ENCODE measurements around the gene ANKRD13A.

ANKRD13A gene

GRCh38 chr12:109962398-109962797, 36.8 kb upstream of the ANKRD13A start:
- Histone ChIP-seq H3K36me3 (ENCODE audit: insufficient read depth, low read length) (peaks cover 72% of the 10 kb centered on the region), H3K4me3 (ENCODE audit: low read depth in 1 of 2, low read length in 2 of 2) (no peak overlapping the region), H3K4me1 (ENCODE audit: insufficient read depth, low read length) (no peaks in the 10 kb centered on the region), H3K9me3 (ENCODE audit: low read length) (no peaks in the 10 kb centered on the region), H3K27me3 (ENCODE audit: control insufficient read depth in 1 of 2, insufficient read depth in 2 of 2, low read length in 2 of 2) (no peaks in the 10 kb centered on the region), H3K27ac (ENCODE audit: low read depth, low read length) (no peak overlapping the region), H3K9ac (ENCODE audit: low read length) (no peak overlapping the region)

DNA sequence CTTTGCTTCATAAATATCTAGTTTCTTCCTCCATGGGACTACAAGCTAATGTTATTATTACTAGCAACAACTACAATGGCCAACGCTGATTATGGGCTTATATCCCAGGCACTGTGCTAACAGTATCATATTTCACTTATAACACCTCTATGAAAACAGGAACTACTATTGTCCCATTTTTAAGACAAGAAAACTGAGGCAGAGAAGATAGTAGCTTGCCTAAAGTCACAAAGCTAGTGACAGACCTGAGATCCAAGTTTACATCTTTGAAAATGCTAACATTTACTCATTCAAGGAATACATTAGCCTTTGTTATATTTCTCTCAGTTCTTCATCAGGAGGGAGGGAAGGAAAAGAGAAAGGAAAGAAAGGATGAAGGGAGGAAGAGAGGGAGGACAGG, 35.9 kb upstream of the ANKRD13A start:
- H3K9ac ChIP-seq (ENCODE audit: low read length), result no peak overlapping the region
- no peaks in the 10 kb centered on the region for H3K4me1 ChIP-seq (ENCODE audit: insufficient read depth, low read length)
- no peak overlapping the region for H3K4me3 ChIP-seq (ENCODE audit: low read depth in 1 of 2, low read length in 2 of 2)
- H3K27me3 ChIP-seq (ENCODE audit: control insufficient read depth in 1 of 2, insufficient read depth in 2 of 2, low read length in 2 of 2), result no peaks in the 10 kb centered on the region
- no peak overlapping the region for H3K27ac ChIP-seq (ENCODE audit: low read depth, low read length)
- no peaks in the 10 kb centered on the region for H3K9me3 ChIP-seq (ENCODE audit: low read length)
- peaks cover 74% of the 10 kb centered on the region for H3K36me3 ChIP-seq (ENCODE audit: insufficient read depth, low read length)

DNA sequence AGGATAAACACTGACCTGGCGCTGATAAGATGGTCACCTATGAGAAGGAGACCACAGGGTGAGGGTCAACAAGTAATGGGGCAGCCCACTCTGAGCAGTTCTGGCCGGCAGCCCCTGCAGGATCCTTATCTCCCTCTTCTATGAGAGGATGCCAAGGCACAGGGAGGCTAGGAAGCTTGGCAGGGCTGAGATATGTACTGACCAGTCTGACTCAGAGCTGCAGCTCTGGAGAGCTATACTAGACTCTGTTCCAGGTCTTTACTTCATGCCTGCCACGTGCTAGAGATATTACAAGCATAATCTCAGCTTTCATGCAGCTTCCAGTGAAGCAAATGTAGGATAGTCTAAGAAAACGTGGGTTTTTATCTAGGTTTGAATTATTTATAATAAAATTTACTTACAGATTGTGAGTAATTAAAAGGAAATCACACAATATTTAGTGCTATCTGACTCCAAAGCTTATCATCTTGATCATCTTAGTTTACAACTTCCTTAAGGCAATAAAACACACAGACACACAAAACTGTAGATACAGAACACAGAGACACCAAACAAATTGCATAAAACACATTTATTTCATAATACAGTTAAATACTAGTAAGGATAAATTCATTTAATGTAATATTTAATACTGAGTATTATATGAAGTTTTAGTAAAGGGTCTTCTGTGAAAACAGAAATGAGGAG, 35.3 kb upstream of the ANKRD13A start:
- Histone ChIP-seq H3K4me1 (ENCODE audit: insufficient read depth, low read length) (no peaks in the 10 kb centered on the region), H3K36me3 (ENCODE audit: insufficient read depth, low read length) (peaks cover 69% of the 10 kb centered on the region), H3K27me3 (ENCODE audit: control insufficient read depth in 1 of 2, insufficient read depth in 2 of 2, low read length in 2 of 2) (no peaks in the 10 kb centered on the region), H3K9me3 (ENCODE audit: low read length) (no peaks in the 10 kb centered on the region), H3K4me3 (ENCODE audit: low read depth in 1 of 2, low read length in 2 of 2) (no peak overlapping the region), H3K9ac (ENCODE audit: low read length) (no peak overlapping the region), H3K27ac (ENCODE audit: low read depth, low read length) (no peak overlapping the region)

GRCh38 chr12:109966546-109966945, 32.7 kb upstream of the ANKRD13A start:
- no peak overlapping the region for H3K27ac ChIP-seq (ENCODE audit: low read depth, low read length)
- no peaks in the 10 kb centered on the region for H3K4me1 ChIP-seq (ENCODE audit: insufficient read depth, low read length)
- no peaks in the 10 kb centered on the region for H3K27me3 ChIP-seq (ENCODE audit: control insufficient read depth in 1 of 2, insufficient read depth in 2 of 2, low read length in 2 of 2)
- H3K9me3 ChIP-seq (ENCODE audit: low read length), result no peaks in the 10 kb centered on the region
- no peak overlapping the region for H3K4me3 ChIP-seq (ENCODE audit: low read depth in 1 of 2, low read length in 2 of 2)
- H3K9ac ChIP-seq (ENCODE audit: low read length), result no peak overlapping the region
- H3K36me3 ChIP-seq (ENCODE audit: insufficient read depth, low read length), result peaks cover 52% of the 10 kb centered on the region

GRCh38 chr12:109967383-109968031, 31.7 kb upstream of the ANKRD13A start:
- Histone ChIP-seq H3K4me3 (ENCODE audit: low read depth in 1 of 2, low read length in 2 of 2) (no peak overlapping the region), H3K36me3 (ENCODE audit: insufficient read depth, low read length) (peaks cover 45% of the 10 kb centered on the region), H3K4me1 (ENCODE audit: insufficient read depth, low read length) (no peaks in the 10 kb centered on the region), H3K27ac (ENCODE audit: low read depth, low read length) (no peak overlapping the region), H3K9me3 (ENCODE audit: low read length) (no peaks in the 10 kb centered on the region), H3K9ac (ENCODE audit: low read length) (no peak overlapping the region), H3K27me3 (ENCODE audit: control insufficient read depth in 1 of 2, insufficient read depth in 2 of 2, low read length in 2 of 2) (no peaks in the 10 kb centered on the region)

DNA sequence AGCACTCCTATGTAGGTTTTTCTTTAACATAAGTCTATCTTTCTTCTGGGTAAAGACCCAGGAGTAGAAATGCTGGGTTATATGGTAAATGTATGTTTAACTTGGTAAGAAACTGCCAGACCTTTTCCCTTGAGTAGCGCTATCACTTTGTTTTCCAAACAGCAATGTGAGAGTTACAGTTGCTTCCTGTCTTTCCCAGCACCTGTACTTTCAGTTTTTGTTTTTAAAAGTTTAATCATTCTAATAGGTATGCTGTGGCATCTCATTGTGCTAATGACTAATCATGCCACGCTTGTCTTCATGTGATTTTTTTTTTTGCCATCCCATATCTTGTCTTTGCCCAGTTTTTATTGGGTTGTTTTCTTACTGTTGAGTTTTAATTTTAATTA, 31.2 kb upstream of the ANKRD13A start:
- H3K27ac ChIP-seq (ENCODE audit: low read depth, low read length), result no peak overlapping the region
- peaks cover 40% of the 10 kb centered on the region for H3K36me3 ChIP-seq (ENCODE audit: insufficient read depth, low read length)
- no peaks in the 10 kb centered on the region for H3K9me3 ChIP-seq (ENCODE audit: low read length)
- H3K4me1 ChIP-seq (ENCODE audit: insufficient read depth, low read length), result no peaks in the 10 kb centered on the region
- no peak overlapping the region for H3K4me3 ChIP-seq (ENCODE audit: low read depth in 1 of 2, low read length in 2 of 2)
- no peak overlapping the region for H3K9ac ChIP-seq (ENCODE audit: low read length)
- no peaks in the 10 kb centered on the region for H3K27me3 ChIP-seq (ENCODE audit: control insufficient read depth in 1 of 2, insufficient read depth in 2 of 2, low read length in 2 of 2)

DNA sequence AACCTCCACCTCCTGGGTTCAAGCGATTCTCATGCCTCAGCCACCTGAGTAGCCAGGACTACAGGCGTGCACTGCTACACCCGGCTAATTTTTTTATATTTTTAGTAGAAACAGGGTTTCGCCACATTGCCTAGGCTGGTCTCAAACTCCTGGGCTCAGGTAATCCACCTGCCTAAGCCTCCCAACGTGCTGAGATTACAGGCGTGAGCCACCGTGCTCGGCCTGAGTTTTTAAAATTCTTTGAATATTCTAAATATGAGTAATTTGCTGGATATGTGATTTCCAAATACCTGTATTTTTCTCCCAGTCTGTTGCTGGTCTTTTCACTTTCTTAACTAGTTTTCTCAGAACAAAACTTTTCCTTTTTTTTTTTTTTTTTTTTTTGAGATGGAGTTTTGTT, 30.4 kb upstream of the ANKRD13A start:
- Histone ChIP-seq H3K27ac (ENCODE audit: low read depth, low read length) (no peak overlapping the region), H3K36me3 (ENCODE audit: insufficient read depth, low read length) (peaks cover 32% of the 10 kb centered on the region), H3K4me3 (ENCODE audit: low read depth in 1 of 2, low read length in 2 of 2) (no peak overlapping the region), H3K9me3 (ENCODE audit: low read length) (no peaks in the 10 kb centered on the region), H3K9ac (ENCODE audit: low read length) (no peak overlapping the region), H3K27me3 (ENCODE audit: control insufficient read depth in 1 of 2, insufficient read depth in 2 of 2, low read length in 2 of 2) (no peaks in the 10 kb centered on the region), H3K4me1 (ENCODE audit: insufficient read depth, low read length) (no peaks in the 10 kb centered on the region)

- H3K4me1 ChIP-seq (ENCODE audit: insufficient read depth, low read length), result no peaks in the 10 kb centered on the region
These were observed 26.4 kb upstream of the ANKRD13A start for GRCh38 chr12:109972821-109973220.

GRCh38 chr12:109981311-109981710, 17.9 kb upstream of the ANKRD13A start:
- Histone ChIP-seq H3K27me3 (ENCODE audit: control insufficient read depth in 1 of 2, insufficient read depth in 2 of 2, low read length in 2 of 2) (no peaks in the 10 kb centered on the region), H3K4me3 (ENCODE audit: low read depth in 1 of 2, low read length in 2 of 2) (no peak overlapping the region), H3K9me3 (ENCODE audit: low read length) (no peaks in the 10 kb centered on the region), H3K27ac (ENCODE audit: low read depth, low read length) (no peak overlapping the region), H3K36me3 (ENCODE audit: insufficient read depth, low read length) (peaks cover 62% of the 10 kb centered on the region), H3K4me1 (ENCODE audit: insufficient read depth, low read length) (no peaks in the 10 kb centered on the region), H3K9ac (ENCODE audit: low read length) (no peak overlapping the region)

More at GRCh38 chr12:109972821-109973220, 26.4 kb upstream of the ANKRD13A start:
- H3K4me3 ChIP-seq (ENCODE audit: low read depth in 1 of 2, low read length in 2 of 2), result no peak overlapping the region
- no peaks in the 10 kb centered on the region for H3K27me3 ChIP-seq (ENCODE audit: control insufficient read depth in 1 of 2, insufficient read depth in 2 of 2, low read length in 2 of 2)
- H3K36me3 ChIP-seq (ENCODE audit: insufficient read depth, low read length), result peaks cover 16% of the 10 kb centered on the region
- H3K9ac ChIP-seq (ENCODE audit: low read length), result no peak overlapping the region
- no peaks in the 10 kb centered on the region for H3K9me3 ChIP-seq (ENCODE audit: low read length)
- no peak overlapping the region for H3K27ac ChIP-seq (ENCODE audit: low read depth, low read length)

- Histone ChIP-seq H3K4me3 (ENCODE audit: low read depth in 1 of 2, low read length in 2 of 2) (no peak overlapping the region), H3K4me1 (ENCODE audit: insufficient read depth, low read length) (no peaks in the 10 kb centered on the region), H3K36me3 (ENCODE audit: insufficient read depth, low read length) (peaks cover 56% of the 10 kb centered on the region), H3K9me3 (ENCODE audit: low read length) (no peaks in the 10 kb centered on the region), H3K27me3 (ENCODE audit: control insufficient read depth in 1 of 2, insufficient read depth in 2 of 2, low read length in 2 of 2) (no peaks in the 10 kb centered on the region), H3K27ac (ENCODE audit: low read depth, low read length) (no peak overlapping the region), H3K9ac (ENCODE audit: low read length) (no peak overlapping the region)
These were observed 17.0 kb upstream of the ANKRD13A start for GRCh38 chr12:109982210-109982609.

DNA sequence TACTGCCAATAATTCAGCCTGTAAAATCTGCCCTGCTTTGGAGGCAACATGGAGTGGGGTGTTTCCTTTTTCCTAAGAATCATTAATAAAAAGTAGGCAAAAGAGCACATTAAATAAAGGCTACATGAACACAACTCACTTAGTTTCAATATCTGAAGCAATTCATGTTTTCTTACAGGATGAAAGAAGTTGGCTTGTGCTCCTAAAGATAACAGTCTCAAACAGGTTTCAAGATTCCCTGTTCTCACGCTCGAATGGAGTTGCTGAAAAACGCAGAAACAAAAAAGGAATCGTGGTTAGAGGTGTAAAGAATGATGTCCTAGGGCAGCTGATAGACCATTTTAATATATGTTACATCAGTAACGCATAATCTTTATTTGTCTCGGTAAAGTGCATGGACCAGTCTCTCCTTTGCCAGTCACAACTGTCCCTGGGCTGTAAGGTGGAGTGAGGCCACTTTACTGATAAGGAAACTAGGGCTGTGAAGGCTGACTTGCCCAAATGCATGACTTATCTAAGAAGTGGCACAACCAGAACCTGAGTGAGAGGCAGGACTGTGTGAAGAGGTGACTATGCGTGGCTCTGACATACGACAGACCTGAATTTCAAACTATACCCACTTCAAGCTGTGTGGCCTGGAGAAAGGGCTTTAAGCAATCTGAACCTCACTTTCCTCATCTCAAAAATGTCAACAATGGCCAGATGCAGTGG, 15.6 kb upstream of the ANKRD13A start:
- Histone ChIP-seq H3K4me3 (ENCODE audit: low read depth in 1 of 2, low read length in 2 of 2) (no peak overlapping the region), H3K36me3 (ENCODE audit: insufficient read depth, low read length) (peaks cover 68% of the 10 kb centered on the region), H3K9me3 (ENCODE audit: low read length) (no peaks in the 10 kb centered on the region), H3K27ac (ENCODE audit: low read depth, low read length) (no peak overlapping the region), H3K9ac (ENCODE audit: low read length) (no peak overlapping the region), H3K4me1 (ENCODE audit: insufficient read depth, low read length) (no peaks in the 10 kb centered on the region), H3K27me3 (ENCODE audit: control insufficient read depth in 1 of 2, insufficient read depth in 2 of 2, low read length in 2 of 2) (no peaks in the 10 kb centered on the region)
